GM23248 (cell line): ENCODE results near the gene SPATA1. TPM values are rescaled to one million over a fixed set of nuclear protein-coding genes. Genes with fewer than 3 reads are reported as not detected.

Source experiments
- DNase-seq: peaks from one replicate; pipeline ENCODE4 v3.0.0-alpha.2; 2015
- H2AFZ ChIP-seq: fragments of 200-600 bp; sonication (generic); 2 replicates; pipeline ENCODE4 v1.6.1; 2016; ENCODE audit warnings: antibody characterized with exemption
- H3F3A ChIP-seq: fragments of 200-600 bp; sonication (generic); 2 replicates; pipeline ENCODE4 v1.6.1; 2016; ENCODE audit warnings: mild to moderate bottlenecking, antibody characterized with exemption, mixed run types; ENCODE audit not compliant: insufficient read depth
- H3K27ac ChIP-seq: fragments of 200-600 bp; sonication (generic); 2 replicates; pipeline ENCODE4 v1.5.1; 2016; ENCODE audit warnings: mild to moderate bottlenecking
- H3K27me3 ChIP-seq: fragments of 200-600 bp; sonication (generic); replicated peaks from 2 replicates; pipeline ENCODE4 v1.6.1; 2016; ENCODE audit warnings: mild to moderate bottlenecking; ENCODE audit not compliant: insufficient read depth
- H3K36me3 ChIP-seq: fragments of 200-600 bp; sonication (generic); 2 replicates; pipeline ENCODE4 v1.6.1; 2016; ENCODE audit warnings: low read depth, mild to moderate bottlenecking
- H3K4me1 ChIP-seq: fragments of 200-600 bp; sonication (generic); 2 replicates; pipeline ENCODE4 v1.6.1; 2016; ENCODE audit warnings: mild to moderate bottlenecking; ENCODE audit not compliant: insufficient read depth
- H3K4me2 ChIP-seq: fragments of 200-600 bp; sonication (generic); one replicate; pipeline ENCODE4 v1.6.1; 2016; ENCODE audit warnings: mild to moderate bottlenecking; ENCODE audit not compliant: unreplicated experiment
- H3K4me3 ChIP-seq: fragments of 200-600 bp; sonication (generic); 2 replicates; pipeline ENCODE4 v1.5.1; 2016; ENCODE audit warnings: mild to moderate bottlenecking
- H3K79me2 ChIP-seq: fragments of 200-600 bp; sonication (generic); 2 replicates; pipeline ENCODE4 v1.6.1; 2016; ENCODE audit warnings: mild to moderate bottlenecking; ENCODE audit not compliant: insufficient read depth
- H3K9ac ChIP-seq: fragments of 200-600 bp; sonication (generic); 2 replicates; pipeline ENCODE4 v1.6.1; 2016; ENCODE audit warnings: mild to moderate bottlenecking
- H3K9me2 ChIP-seq: fragments of 200-600 bp; sonication (generic); 2 replicates; pipeline ENCODE4 v1.6.1; 2016; ENCODE audit warnings: mixed run types, mild to moderate bottlenecking, moderate library complexity; ENCODE audit not compliant: insufficient read depth
- H3K9me3 ChIP-seq: fragments of 200-600 bp; sonication (generic); one replicate; pipeline ENCODE4 v1.6.1; 2017; ENCODE audit warnings: low read depth
- H4K20me1 ChIP-seq: fragments of 200-600 bp; sonication (generic); 2 replicates; pipeline ENCODE4 v1.6.0; 2016; ENCODE audit not compliant: insufficient read depth
- EZH2 ChIP-seq: fragments of 200-600 bp; sonication (generic); IDR thresholded peaks from 2 replicates; pipeline ENCODE4 v1.6.1; 2018; ENCODE audit warnings: antibody characterized with exemption, mild to moderate bottlenecking; ENCODE audit not compliant: insufficient read depth, poor library complexity, severe bottlenecking
- EZH2phosphoT487 ChIP-seq: fragments of 200-600 bp; sonication (generic); IDR thresholded peaks from 2 replicates; pipeline ENCODE4 v1.6.1; 2018; ENCODE audit warnings: antibody characterized with exemption, moderate library complexity, mild to moderate bottlenecking, low read depth; ENCODE audit not compliant: insufficient read depth
- WGBS, 2 experiments: methylation state at CpG; one replicate each; pipeline ENCODE4 v1.1.6; 2015 to 2017; ENCODE audit warnings: low lambda C conversion rate in 2 of 2, low coverage in 1 of 2; ENCODE audit errors: missing lambda C conversion rate in 2 of 2; 5-methylcytosine and 5-hydroxymethylcytosine counted together
- in situ Hi-C: fragments of 300-500 bp; cut with MboI; formaldehyde crosslinking; loops from 2 replicates; pipeline ENCODE4 v1.15.0; 2020
- polyA plus RNA-seq: library from polyadenylated mRNA; unstranded; fragments of >200 nt; fragmentation: Nextera tagmentation; extraction: Ambion mirVana; gene quantifications from 2 replicates; pipeline ENCODE4 v1.2.1, GENCODE V29; 2016
- total RNA-seq: library from RNA; depleted of rRNA; stranded (reverse); fragments of >200 nt; shearing (Covaris generic); gene quantifications from 2 replicates; pipeline ENCODE4 v1.2.3, GENCODE V29; 2014

SPATA1 gene
- total and polyA plus RNA-seq, 2 experiments from 2014 or later, result 1.0 TPM; not detected in 1

- peaks cover 4% of the 10 kb centered on the region; the same call in 1 of the 2 replicates for H4K20me1 ChIP-seq
- H3K36me3 ChIP-seq, result no peaks in the 10 kb centered on the region
- H3F3A ChIP-seq, result peaks cover 19% of the 10 kb centered on the region
- in situ Hi-C loops, result no loop called here
- peaks cover 38% of the 10 kb centered on the region for H3K79me2 ChIP-seq
- TF ChIP-seq EZH2, result no peak
- TF ChIP-seq EZH2phosphoT487, result no peak
- no peaks in the 10 kb centered on the region for H3K9me2 ChIP-seq
- no peak overlapping the region for H3K9ac ChIP-seq
- H3K27ac ChIP-seq, result no peak overlapping the region
- DNase-seq, result no peak
- no peaks in the 10 kb centered on the region for H3K9me3 ChIP-seq
- H3K27me3 ChIP-seq, result no peaks in the 10 kb centered on the region
- H3K4me1 ChIP-seq, result peaks cover 9% of the 10 kb centered on the region; the same call in 1 of the 2 replicates
- no peak overlapping the region for H3K4me2 ChIP-seq
- WGBS, 2 experiments, result 97% methylated on average over 4 of the region's 4 CpGs
- no peak overlapping the region for H2AFZ ChIP-seq
- H3K4me3 ChIP-seq, result no peak overlapping the region
Observed at GRCh38 chr1:84509029-84509428, 2.8 kb downstream of the SPATA1 start.

- H3K36me3 ChIP-seq, result no peaks in the 10 kb centered on the region
- H3K9me2 ChIP-seq, result no peaks in the 10 kb centered on the region
- no peak overlapping the region for H3K4me2 ChIP-seq
- no peaks in the 10 kb centered on the region for H3K9me3 ChIP-seq
- TF ChIP-seq EZH2phosphoT487, result no peak
- TF ChIP-seq EZH2, result no peak
- H3K27ac ChIP-seq, result no peak overlapping the region
- H3K79me2 ChIP-seq, result peaks cover 27% of the 10 kb centered on the region
- in situ Hi-C loops, result no loop called here
- WGBS, 2 experiments, result 70 to 81% methylated on average over 2 of the region's 2 CpGs
- no peaks in the 10 kb centered on the region for H4K20me1 ChIP-seq
- H2AFZ ChIP-seq, result no peak overlapping the region
- H3K27me3 ChIP-seq, result no peaks in the 10 kb centered on the region
- no peak overlapping the region for H3K4me3 ChIP-seq
- H3F3A ChIP-seq, result peaks cover 8% of the 10 kb centered on the region
- no peak for DNase-seq
- peaks cover 5% of the 10 kb centered on the region; the same call in 1 of the 2 replicates for H3K4me1 ChIP-seq
- no peak overlapping the region for H3K9ac ChIP-seq
Observed at GRCh38 chr1:84510165-84510564, 4.0 kb downstream of the SPATA1 start.

- H3K9me2 ChIP-seq, result no peaks in the 10 kb centered on the region
- no peak overlapping the region for H3K27ac ChIP-seq
- no peaks in the 10 kb centered on the region for H3K9me3 ChIP-seq
- 0 out of 2 replicates have a peak, but pooled peaks cover 5% of the 10 kb centered on the region for H3F3A ChIP-seq
- peaks cover 24% of the 10 kb centered on the region for H3K79me2 ChIP-seq
- no peak overlapping the region for H3K9ac ChIP-seq
- WGBS, 2 experiments, result 38 to 44% methylated on average over 3 of the region's 3 CpGs
- H3K4me2 ChIP-seq, result no peak overlapping the region
- no peak overlapping the region for H2AFZ ChIP-seq
- TF ChIP-seq EZH2 (no peak), EZH2phosphoT487 (no peak)
- H3K36me3 ChIP-seq, result no peaks in the 10 kb centered on the region
- H4K20me1 ChIP-seq, result no peaks in the 10 kb centered on the region
- no peak for DNase-seq
- H3K4me1 ChIP-seq, result peaks cover 5% of the 10 kb centered on the region; the same call in 1 of the 2 replicates
- no peak overlapping the region for H3K4me3 ChIP-seq
- H3K27me3 ChIP-seq, result no peaks in the 10 kb centered on the region
- in situ Hi-C loops, result no loop called here
Observed at GRCh38 chr1:84510668-84511067, 4.5 kb downstream of the SPATA1 start.

- in situ Hi-C loops, result no loop called here
- no peaks in the 10 kb centered on the region for H3F3A ChIP-seq
- H3K9me3 ChIP-seq, result no peaks in the 10 kb centered on the region
- H3K36me3 ChIP-seq, result 0 out of 2 replicates have a peak, but pooled peaks cover 4% of the 10 kb centered on the region
- no peaks in the 10 kb centered on the region for H3K9me2 ChIP-seq
- no peaks in the 10 kb centered on the region for H3K79me2 ChIP-seq
- H3K9ac ChIP-seq, result no peak overlapping the region
- H3K27ac ChIP-seq, result no peak overlapping the region
- H2AFZ ChIP-seq, result no peak overlapping the region
- H3K27me3 ChIP-seq, result no peaks in the 10 kb centered on the region
- H4K20me1 ChIP-seq, result no peaks in the 10 kb centered on the region
- TF ChIP-seq EZH2phosphoT487, result no peak
- no peak for TF ChIP-seq EZH2
- no peak for DNase-seq
- no peak overlapping the region for H3K4me2 ChIP-seq
- H3K4me1 ChIP-seq, result no peaks in the 10 kb centered on the region
- no peak overlapping the region for H3K4me3 ChIP-seq
Observed at GRCh38 chr1:84524590-84524989, 18.4 kb downstream of the SPATA1 start.

GRCh38 chr1:84525779-84526178, 19.6 kb downstream of the SPATA1 start:
- no peak overlapping the region for H3K27ac ChIP-seq
- H3K36me3 ChIP-seq, result 0 out of 2 replicates have a peak, but pooled peaks cover 4% of the 10 kb centered on the region
- H3K27me3 ChIP-seq, result no peaks in the 10 kb centered on the region
- H3K9me3 ChIP-seq, result no peaks in the 10 kb centered on the region
- no peaks in the 10 kb centered on the region for H3K9me2 ChIP-seq
- no peak for DNase-seq
- H3K4me1 ChIP-seq, result no peaks in the 10 kb centered on the region
- 96 to 100% methylated on average over 1 of the region's 1 CpG for WGBS, 2 experiments
- in situ Hi-C loops, result no loop called here
- H3K4me2 ChIP-seq, result no peak overlapping the region
- H3K4me3 ChIP-seq, result no peak overlapping the region
- no peaks in the 10 kb centered on the region for H3K79me2 ChIP-seq
- no peak for TF ChIP-seq EZH2phosphoT487
- TF ChIP-seq EZH2, result no peak
- no peak overlapping the region for H2AFZ ChIP-seq
- H3F3A ChIP-seq, result no peaks in the 10 kb centered on the region
- H4K20me1 ChIP-seq, result no peaks in the 10 kb centered on the region
- H3K9ac ChIP-seq, result no peak overlapping the region
